Measurements from ENCODE around the gene ZNF224.

ZNF224 gene

GRCh38 chr19:44141191-44142058 lies 47.3 kb downstream of the ZNF224 start, which contains the start of gene ZNF234:
Gene ZNF234 (plus strand): TSS chr19:44141554. CDS start chr19:44144633, 3,079 bp downstream.
- DNase-seq = peak; percentile 80

GRCh38 chr19:44142059-44142433 lies 47.9 kb downstream of the ZNF224 start:
- no peak for DNase-seq

GRCh38 chr19:44149776-44150175 lies 55.6 kb downstream of the ZNF224 start:
- no peak for DNase-seq

DNA sequence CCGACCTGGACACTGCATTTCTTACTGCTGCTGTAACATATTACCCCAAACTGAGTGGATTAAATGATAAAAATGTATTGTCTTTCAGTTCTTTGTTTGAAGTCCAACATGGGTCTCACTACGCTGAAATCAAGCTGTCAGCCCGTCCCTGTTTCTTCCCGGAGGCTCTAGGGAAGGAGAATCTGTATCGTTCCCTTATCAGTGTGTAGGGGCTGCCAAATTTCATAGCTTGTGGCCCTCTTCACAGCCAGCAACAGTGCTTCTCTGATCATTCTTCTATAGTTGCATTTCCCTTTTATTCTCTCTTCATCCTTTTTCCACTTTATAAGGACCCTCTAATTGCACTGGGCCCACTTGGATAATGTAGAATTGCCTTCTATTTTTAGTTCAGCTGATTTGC lies 57.3 kb downstream of the ZNF224 start:
- DNase-seq = no peak

DNA sequence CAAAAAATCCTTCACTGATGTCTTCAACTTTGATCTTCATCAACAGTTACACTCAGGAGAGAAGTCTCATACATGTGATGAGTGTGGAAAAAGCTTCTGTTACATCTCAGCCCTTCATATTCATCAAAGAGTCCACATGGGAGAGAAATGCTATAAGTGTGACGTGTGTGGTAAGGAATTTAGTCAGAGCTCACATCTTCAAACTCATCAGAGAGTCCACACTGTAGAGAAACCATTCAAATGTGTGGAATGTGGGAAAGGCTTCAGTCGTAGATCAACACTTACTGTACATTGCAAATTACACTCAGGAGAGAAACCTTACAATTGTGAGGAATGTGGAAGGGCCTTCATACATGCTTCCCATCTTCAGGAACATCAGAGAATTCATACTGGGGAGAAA lies 62.3 kb downstream of the ZNF224 start:
- DNase-seq = no peak

Measured in activated CD4-positive, alpha-beta T cell treated with anti-CD3 and anti-CD28 coated beads, Interleukin-2, Interleukin-6, amounts not matched to agents 100 ng/mL and 50 ng/mL, durations not matched to agents 16 hours and 8 hours (primary cell).